Measurements from ENCODE around the gene PCDHGA12.
"Not testable (repeated sequence)": the region's sequence is repeated elsewhere in the genome, so short reads cannot be mapped to it uniquely, and the experiment has no call there.

Gene PCDHGA12

GRCh38 chr5:141409598-141410306 lies 20.6 kb upstream of the PCDHGA12 start:
- DNase-seq: no peak

GRCh38 chr5:141411575-141411974 lies 18.7 kb upstream of the PCDHGA12 start:
- no peak for DNase-seq

- no peak for DNase-seq
Observed at GRCh38 chr5:141412854-141413539, 17.3 kb upstream of the PCDHGA12 start, which contains the start of gene PCDHGA10. Gene PCDHGA10, plus strand, starts transcription at chr5:141412987. Its CDS starts 189 bp downstream, at chr5:141413176.

GRCh38 chr5:141413540-141414069 lies 16.7 kb upstream of the PCDHGA12 start:
- no peak for DNase-seq

- DNase-seq: not testable (repeated sequence)
Observed at GRCh38 chr5:141414548-141415274, 15.6 kb upstream of the PCDHGA12 start.

GRCh38 chr5:141415275-141415618 lies 15.1 kb upstream of the PCDHGA12 start:
- not testable (repeated sequence) for DNase-seq

- peak; percentile 13 for DNase-seq
Observed at GRCh38 chr5:141417494-141418172, 12.7 kb upstream of the PCDHGA12 start, which contains the start of gene PCDHGB7. Gene PCDHGB7, plus strand, starts transcription at chr5:141417677. Its CDS starts 183 bp downstream, at chr5:141417860.

- DNase-seq: no peak
Observed at GRCh38 chr5:141419074-141419880, 11.0 kb upstream of the PCDHGA12 start.

- DNase-seq: no peak
Observed at GRCh38 chr5:141420855-141421488, 9.3 kb upstream of the PCDHGA12 start, which contains the start of gene PCDHGA11. Gene PCDHGA11, plus strand, starts transcription at chr5:141421051. Its CDS starts 177 bp downstream, at chr5:141421228.

GRCh38 chr5:141421489-141421855 lies 8.8 kb upstream of the PCDHGA12 start:
- no peak for DNase-seq

GRCh38 chr5:141422742-141423291 lies 7.5 kb upstream of the PCDHGA12 start:
- no peak for DNase-seq

- no peak for DNase-seq
Observed at GRCh38 chr5:141427783-141428426, 2.4 kb upstream of the PCDHGA12 start.

- no peak for DNase-seq
Observed at GRCh38 chr5:141431286-141431685, 979 bp downstream of the PCDHGA12 start.

- DNase-seq: not testable (repeated sequence)
Observed at GRCh38 chr5:141432308-141432707, 2.0 kb downstream of the PCDHGA12 start.

GRCh38 chr5:141432726-141433125 lies 2.4 kb downstream of the PCDHGA12 start:
- not testable (repeated sequence) for DNase-seq

GRCh38 chr5:141434006-141434405 lies 3.7 kb downstream of the PCDHGA12 start:
- no peak for DNase-seq

GRCh38 chr5:141437221-141437620 lies 6.9 kb downstream of the PCDHGA12 start:
- DNase-seq: no peak

GRCh38 chr5:141439411-141440141 lies 9.3 kb downstream of the PCDHGA12 start:
- no peak for DNase-seq

- DNase-seq: no peak
Observed at GRCh38 chr5:141440341-141440740, 10.0 kb downstream of the PCDHGA12 start.

Data from NCI-H2081 treated with DMSO at 0.1 percent for 48 hours (cell line).